ENCODE data around the gene TEX261.

- TF ChIP-seq CTCF (IDR thresholded peaks at IDR 0.05; ENCODE audit: borderline replicate concordance, extremely low read depth, low read length, poor library complexity, severe bottlenecking) (no peak), EZH2 (IDR thresholded peaks at IDR 0.05; ENCODE audit: borderline replicate concordance, low read depth, low read length, severe bottlenecking) (no peak)
These were observed 54.7 kb downstream of the TEX261 start for GRCh38 chr2:70939839-70940580.
